GM18907 (cell line): ENCODE data around the gene AXIN1.

Experiments
- ATAC-seq: cut with Tn5 transposase; IDR thresholded peaks from one replicate; pipeline ENCODE4 v1.9.1; 2021; ENCODE audit warnings: mild to moderate bottlenecking, moderate library complexity; ENCODE audit not compliant: unreplicated experiment

The AXIN1 gene

GRCh38 chr16:305916-306626, 46.5 kb downstream of the AXIN1 start:
- ATAC-seq = no peak

GRCh38 chr16:303760-304505, 48.6 kb downstream of the AXIN1 start:
- ATAC-seq = no peak

- ATAC-seq = no peak
Observed at GRCh38 chr16:301950-302349, 50.6 kb downstream of the AXIN1 start.

- ATAC-seq = no peak
Observed at GRCh38 chr16:301235-301634, 51.3 kb downstream of the AXIN1 start.

GRCh38 chr16:297832-298231, 54.7 kb downstream of the AXIN1 start:
- no peak for ATAC-seq

- no peak for ATAC-seq
Observed at GRCh38 chr16:296806-297510, 55.6 kb downstream of the AXIN1 start.

GRCh38 chr16:296276-296675, 56.2 kb downstream of the AXIN1 start:
- ATAC-seq = no peak

- no peak for ATAC-seq
Observed at GRCh38 chr16:293043-293775, 59.3 kb downstream of the AXIN1 start.

- ATAC-seq = no peak
Observed at GRCh38 chr16:291539-291938, 61.0 kb downstream of the AXIN1 start.

- ATAC-seq = no peak
Observed at GRCh38 chr16:290681-291405, 61.7 kb downstream of the AXIN1 start.

- ATAC-seq = no peak
Observed at GRCh38 chr16:290015-290680, 62.4 kb downstream of the AXIN1 start.

GRCh38 chr16:289395-289997, 63.0 kb downstream of the AXIN1 start:
- ATAC-seq = no peak

- no peak for ATAC-seq
Observed at GRCh38 chr16:287981-288920, 64.3 kb downstream of the AXIN1 start.

GRCh38 chr16:287298-287811, 65.2 kb downstream of the AXIN1 start:
- ATAC-seq = no peak

GRCh38 chr16:286491-287297, 65.8 kb downstream of the AXIN1 start:
- ATAC-seq = no peak

GRCh38 chr16:285146-286055, 67.1 kb downstream of the AXIN1 start:
- ATAC-seq = no peak
